ENCODE results near the gene VPS51. TPM values are rescaled to one million over a fixed set of nuclear protein-coding genes. Genes with fewer than 3 reads are reported as not detected.
A peak's percentile ranks its signal among the peaks of the same experiment; 100 is the strongest.

VPS51 gene
- total RNA-seq, 1 donor from 2014 or later, result 92.2 TPM

DNA sequence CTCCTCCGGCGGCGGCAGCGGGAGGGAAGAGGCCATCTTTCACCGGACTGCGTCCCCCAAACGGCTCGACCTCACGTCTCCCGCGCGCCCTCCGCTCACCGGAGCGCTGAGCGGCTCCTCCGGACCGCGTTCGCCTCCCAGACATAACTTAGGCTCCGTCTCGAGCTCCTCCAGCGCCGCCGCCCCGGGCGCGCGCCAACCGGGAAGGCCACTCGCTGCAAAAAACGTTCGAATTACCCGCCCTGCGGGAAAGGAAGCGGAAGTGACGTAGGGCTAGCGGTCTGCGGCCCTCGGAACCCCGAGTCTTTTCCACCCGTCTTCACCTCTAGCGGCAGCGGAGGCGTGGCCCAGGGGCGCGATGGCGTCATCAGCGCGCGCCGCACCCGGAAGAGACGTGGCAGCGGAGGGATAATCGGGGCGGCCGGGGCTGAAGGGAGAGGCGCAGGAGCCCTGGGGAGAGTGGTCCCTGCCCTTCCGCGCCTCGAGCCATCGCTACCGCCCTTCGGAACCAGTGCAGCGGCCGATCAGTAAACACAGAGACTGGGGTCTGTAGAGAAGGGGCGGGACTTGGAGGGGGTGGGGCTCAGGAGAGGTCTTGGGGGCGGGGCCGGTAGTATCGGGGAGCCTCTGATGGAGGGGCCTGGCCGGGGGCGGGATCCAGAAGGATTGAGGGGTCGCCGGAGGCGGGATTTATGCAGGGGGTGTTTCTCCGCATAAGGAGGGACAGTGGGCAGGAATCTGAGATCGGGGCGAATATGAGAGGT lies 12.0 kb upstream of the VPS51 start, which contains the start of the genes CDCA5 and ZFPL1:
CDCA5 (minus strand) TSS at position 207 of the 764 bp plus-strand sequence; CDS start at position 145, 62 bp downstream.
ZFPL1 (plus strand) TSS at position 389 of the 764 bp plus-strand sequence. CDS start 477 bp downstream, outside the sequence.
- TF ChIP-seq, protein P1, sequence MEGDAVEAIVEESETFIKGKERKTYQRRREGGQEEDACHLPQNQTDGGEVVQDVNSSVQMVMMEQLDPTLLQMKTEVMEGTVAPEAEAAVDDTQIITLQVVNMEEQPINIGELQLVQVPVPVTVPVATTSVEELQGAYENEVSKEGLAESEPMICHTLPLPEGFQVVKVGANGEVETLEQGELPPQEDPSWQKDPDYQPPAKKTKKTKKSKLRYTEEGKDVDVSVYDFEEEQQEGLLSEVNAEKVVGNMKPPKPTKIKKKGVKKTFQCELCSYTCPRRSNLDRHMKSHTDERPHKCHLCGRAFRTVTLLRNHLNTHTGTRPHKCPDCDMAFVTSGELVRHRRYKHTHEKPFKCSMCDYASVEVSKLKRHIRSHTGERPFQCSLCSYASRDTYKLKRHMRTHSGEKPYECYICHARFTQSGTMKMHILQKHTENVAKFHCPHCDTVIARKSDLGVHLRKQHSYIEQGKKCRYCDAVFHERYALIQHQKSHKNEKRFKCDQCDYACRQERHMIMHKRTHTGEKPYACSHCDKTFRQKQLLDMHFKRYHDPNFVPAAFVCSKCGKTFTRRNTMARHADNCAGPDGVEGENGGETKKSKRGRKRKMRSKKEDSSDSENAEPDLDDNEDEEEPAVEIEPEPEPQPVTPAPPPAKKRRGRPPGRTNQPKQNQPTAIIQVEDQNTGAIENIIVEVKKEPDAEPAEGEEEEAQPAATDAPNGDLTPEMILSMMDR (IDR thresholded peaks at IDR 0.05; ENCODE audit: borderline replicate concordance), result no peak
- Histone ChIP-seq H3K9me3 (replicated peaks) (no peaks in the 10 kb centered on the region), H3K4me1 (peaks cover 27% of the 10 kb centered on the region), H3K4me3 (peak within 1 kb of the TSS; percentile 85), H3K27ac (replicated peaks) (peak within 1 kb of the TSS; percentile 93), H3K27me3 (ENCODE audit: low read depth) (no peaks in the 10 kb centered on the region), H3K36me3 (peaks cover 37% of the 10 kb centered on the region)
- DNase-seq, result peak; percentile 94
- intact Hi-C loops (cut with micrococcal nuclease), result no loop called here

DNA sequence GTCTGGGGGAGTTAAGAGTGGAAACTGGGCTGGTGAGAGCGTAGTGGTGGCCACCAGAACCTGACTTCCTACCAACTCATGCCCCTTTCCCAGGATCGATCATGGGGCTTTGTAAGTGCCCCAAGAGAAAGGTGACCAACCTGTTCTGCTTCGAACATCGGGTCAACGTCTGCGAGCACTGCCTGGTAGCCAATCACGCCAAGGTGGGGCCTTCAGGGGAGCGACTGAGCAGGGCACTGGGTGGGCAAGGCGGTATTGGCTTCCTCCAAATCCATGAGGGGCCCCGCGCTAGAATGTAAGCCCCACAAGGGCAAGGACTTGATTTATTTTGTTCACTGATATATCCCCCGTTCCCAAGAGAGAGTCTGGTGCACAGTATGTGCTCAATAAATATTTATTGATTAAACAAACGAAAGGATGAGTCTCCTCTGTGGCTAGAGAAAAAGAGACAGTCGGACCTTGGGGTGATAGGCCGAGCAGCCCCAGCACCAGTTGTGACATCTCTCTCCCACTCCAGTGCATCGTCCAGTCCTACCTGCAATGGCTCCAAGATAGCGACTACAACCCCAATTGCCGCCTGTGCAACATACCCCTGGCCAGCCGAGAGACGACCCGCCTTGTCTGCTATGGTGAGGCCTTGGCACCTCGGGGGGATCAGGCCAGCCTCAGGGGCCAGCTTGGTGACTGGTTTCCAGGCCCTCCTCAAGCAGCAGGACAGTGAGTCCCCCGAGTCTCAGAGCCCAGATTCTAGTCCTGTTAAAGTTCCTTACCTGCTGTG lies 11.2 kb upstream of the VPS51 start:
- H3K9me3 ChIP-seq (replicated peaks), result no peaks in the 10 kb centered on the region
- intact Hi-C loops (cut with micrococcal nuclease), result no loop called here

DNA sequence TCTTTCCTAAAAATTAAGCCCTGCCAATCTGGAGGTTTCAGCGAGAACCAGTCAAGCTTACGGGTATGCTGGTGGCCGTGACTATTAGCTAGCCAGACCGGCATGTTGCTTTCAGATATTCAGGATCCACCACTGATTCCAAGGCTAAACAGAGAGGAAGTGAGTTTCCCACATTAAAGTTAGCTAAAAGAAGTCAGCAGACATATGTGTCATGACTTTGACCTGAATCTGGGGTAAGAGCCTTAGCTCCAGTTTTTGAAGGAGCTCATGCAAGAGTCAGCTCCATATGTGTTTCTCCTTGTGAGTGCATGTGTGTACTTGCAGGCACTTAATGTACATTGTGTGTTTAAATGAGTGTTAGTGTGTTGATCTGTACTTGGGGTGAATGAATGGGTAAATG lies 10.6 kb upstream of the VPS51 start:
- H3K27ac ChIP-seq (replicated peaks), result no peak overlapping the region
- intact Hi-C loops (cut with micrococcal nuclease), result no loop called here
- TF ChIP-seq, protein P1 (IDR thresholded peaks at IDR 0.05; ENCODE audit: borderline replicate concordance), result no peak
- no peaks in the 10 kb centered on the region for H3K9me3 ChIP-seq (replicated peaks)
- peaks cover 27% of the 10 kb centered on the region for H3K4me1 ChIP-seq
- DNase-seq, result no peak
- no peak overlapping the region for H3K4me3 ChIP-seq
- H3K27me3 ChIP-seq (ENCODE audit: low read depth), result no peaks in the 10 kb centered on the region
- peaks cover 46% of the 10 kb centered on the region for H3K36me3 ChIP-seq

More for the DNA sequence above, 11.2 kb upstream of the VPS51 start:
- Histone ChIP-seq H3K36me3 (peaks cover 45% of the 10 kb centered on the region), H3K4me1 (peaks cover 27% of the 10 kb centered on the region), H3K4me3 (peak overlapping the region; percentile 85), H3K27me3 (ENCODE audit: low read depth) (no peaks in the 10 kb centered on the region), H3K27ac (replicated peaks) (peak overlapping the region; percentile 93)
- TF ChIP-seq, protein P1 (IDR thresholded peaks at IDR 0.05; ENCODE audit: borderline replicate concordance), result no peak
- no peak for DNase-seq

DNA sequence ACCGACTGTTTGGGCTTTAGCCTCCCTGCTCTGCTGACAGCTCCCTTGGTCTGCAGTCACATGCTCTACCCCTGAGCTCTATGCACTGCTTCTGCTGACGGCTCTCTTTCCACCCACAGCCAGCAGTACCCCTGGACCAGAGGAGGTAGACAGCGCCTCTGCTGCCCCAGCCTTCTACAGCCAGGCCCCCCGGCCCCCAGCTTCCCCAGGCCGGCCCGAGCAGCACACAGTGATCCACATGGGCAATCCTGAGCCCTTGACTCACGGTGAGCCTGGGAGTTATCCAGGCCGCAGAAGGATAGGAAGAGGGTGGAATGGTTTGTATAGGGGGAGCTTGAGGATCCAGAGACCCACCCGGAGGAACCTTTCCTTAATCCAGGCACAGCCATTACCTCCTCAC lies 9.2 kb upstream of the VPS51 start:
- H3K27me3 ChIP-seq (ENCODE audit: low read depth), result no peaks in the 10 kb centered on the region
- H3K36me3 ChIP-seq, result peaks cover 46% of the 10 kb centered on the region
- no peaks in the 10 kb centered on the region for H3K9me3 ChIP-seq (replicated peaks)
- TF ChIP-seq, protein P1 (IDR thresholded peaks at IDR 0.05; ENCODE audit: borderline replicate concordance), result no peak
- peaks cover 27% of the 10 kb centered on the region for H3K4me1 ChIP-seq
- intact Hi-C loops (cut with micrococcal nuclease), result no loop called here
- H3K4me3 ChIP-seq, result no peak overlapping the region
- no peak for DNase-seq
- no peak overlapping the region for H3K27ac ChIP-seq (replicated peaks)

DNA sequence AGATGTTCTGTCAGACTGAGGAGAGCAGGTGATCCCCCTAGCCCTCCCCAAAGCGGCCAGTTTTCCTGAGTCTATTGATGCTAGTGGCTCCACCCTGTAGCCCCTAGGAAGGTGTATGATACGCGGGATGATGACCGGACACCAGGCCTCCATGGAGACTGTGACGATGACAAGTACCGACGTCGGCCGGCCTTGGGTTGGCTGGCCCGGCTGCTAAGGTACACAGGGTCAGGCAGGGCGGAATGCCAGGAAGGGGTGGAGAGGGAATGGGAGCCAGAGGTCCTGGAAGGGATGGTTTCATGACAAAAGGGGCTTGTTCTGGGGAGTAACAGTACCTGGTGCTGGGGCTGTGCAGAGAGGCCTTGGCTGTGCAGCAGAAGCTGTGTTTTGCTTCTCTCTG lies 8.8 kb upstream of the VPS51 start:
- intact Hi-C loops (cut with micrococcal nuclease), result no loop called here
- H3K27ac ChIP-seq (replicated peaks), result no peak overlapping the region
- H3K27me3 ChIP-seq (ENCODE audit: low read depth), result no peaks in the 10 kb centered on the region
- peaks cover 27% of the 10 kb centered on the region for H3K4me1 ChIP-seq
- H3K36me3 ChIP-seq, result peaks cover 46% of the 10 kb centered on the region
- H3K4me3 ChIP-seq, result no peak overlapping the region
- H3K9me3 ChIP-seq (replicated peaks), result no peaks in the 10 kb centered on the region
- no peak for DNase-seq
- TF ChIP-seq, protein P1 (IDR thresholded peaks at IDR 0.05; ENCODE audit: borderline replicate concordance), result no peak

All from left ventricle myocardium inferior (tissue), 1 donor.